NCI-H524 (cell line): ENCODE data around the gene B4GALNT2.
"Not testable (repeated sequence)": the region's sequence is repeated elsewhere in the genome, so short reads cannot be mapped to it uniquely, and the experiment has no call there.

ENCODE experiments used
- DNase-seq, 2 experiments: peaks; one replicate each; lab custom pipeline; 2025; lab: John Stamatoyannopoulos, UW

The B4GALNT2 gene, protein sequence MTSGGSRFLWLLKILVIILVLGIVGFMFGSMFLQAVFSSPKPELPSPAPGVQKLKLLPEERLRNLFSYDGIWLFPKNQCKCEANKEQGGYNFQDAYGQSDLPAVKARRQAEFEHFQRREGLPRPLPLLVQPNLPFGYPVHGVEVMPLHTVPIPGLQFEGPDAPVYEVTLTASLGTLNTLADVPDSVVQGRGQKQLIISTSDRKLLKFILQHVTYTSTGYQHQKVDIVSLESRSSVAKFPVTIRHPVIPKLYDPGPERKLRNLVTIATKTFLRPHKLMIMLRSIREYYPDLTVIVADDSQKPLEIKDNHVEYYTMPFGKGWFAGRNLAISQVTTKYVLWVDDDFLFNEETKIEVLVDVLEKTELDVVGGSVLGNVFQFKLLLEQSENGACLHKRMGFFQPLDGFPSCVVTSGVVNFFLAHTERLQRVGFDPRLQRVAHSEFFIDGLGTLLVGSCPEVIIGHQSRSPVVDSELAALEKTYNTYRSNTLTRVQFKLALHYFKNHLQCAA

DNA sequence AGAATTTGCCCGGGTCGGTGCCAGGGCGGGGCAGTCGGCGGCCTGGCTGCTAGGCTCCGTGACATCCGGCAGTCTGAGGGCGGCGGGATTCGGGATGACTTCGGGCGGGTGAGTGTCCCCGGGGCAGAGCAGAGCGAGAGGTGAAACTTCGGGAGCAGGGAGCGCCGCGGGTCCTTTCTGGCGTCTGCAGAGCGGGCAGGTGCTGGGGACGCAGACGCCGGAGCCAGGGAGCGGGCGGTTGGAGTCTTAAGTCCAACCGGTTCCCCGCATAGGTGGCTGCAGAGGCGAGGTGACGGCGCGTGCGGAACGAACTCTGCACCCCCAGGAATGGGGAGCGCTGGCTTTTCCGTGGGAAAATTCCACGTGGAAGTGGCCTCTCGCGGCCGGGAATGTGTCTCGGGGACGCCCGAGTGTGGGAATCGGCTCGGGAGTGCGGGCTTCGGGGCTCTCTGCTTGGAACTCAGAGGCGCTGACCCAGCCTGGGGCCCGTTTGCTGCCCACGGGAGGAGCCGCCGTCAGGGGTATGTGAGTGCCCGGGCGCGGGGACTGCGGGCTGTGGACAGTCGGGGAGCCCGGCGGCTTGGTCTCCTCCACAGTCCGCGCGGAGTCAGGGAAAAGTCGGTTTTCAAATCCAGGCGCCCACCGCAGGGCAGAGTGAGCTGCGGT, at the start of gene B4GALNT2:
B4GALNT2 (plus strand) TSS at position 71 of the 666 bp plus-strand sequence; CDS start at position 95, 24 bp downstream.
- peak in 1 of 2 experiments; percentile 26 for DNase-seq

- not testable (repeated sequence) for DNase-seq
Observed at GRCh38 chr17:49085046-49085445, 47.5 kb upstream of the B4GALNT2 start.

- no peak for DNase-seq
Observed at GRCh38 chr17:49085565-49086315, 46.8 kb upstream of the B4GALNT2 start.

GRCh38 chr17:49086316-49086605, 46.3 kb upstream of the B4GALNT2 start:
- no peak for DNase-seq

- DNase-seq: no peak
Observed at GRCh38 chr17:49086649-49087048, 45.9 kb upstream of the B4GALNT2 start.

DNA sequence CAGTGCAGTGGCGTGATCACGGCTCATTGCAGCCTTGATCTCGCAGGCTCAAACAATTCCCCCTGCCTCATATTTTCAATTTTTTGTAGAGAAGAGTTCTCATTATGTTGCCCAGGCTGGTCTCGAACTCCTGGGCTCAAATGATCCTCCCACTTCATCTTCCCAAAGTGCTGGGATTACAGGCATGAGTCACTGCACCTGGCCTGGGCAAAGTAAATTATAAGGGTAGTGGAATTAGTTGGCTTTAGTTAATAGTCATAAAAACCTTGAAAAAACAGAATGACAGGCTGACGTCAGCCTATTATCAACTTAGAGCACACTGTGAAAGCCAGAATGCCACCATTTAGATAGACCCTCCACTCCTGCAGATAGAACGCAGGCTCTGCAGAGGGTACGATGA, 43.5 kb upstream of the B4GALNT2 start:
- no peak for DNase-seq

- no peak for DNase-seq
Observed at GRCh38 chr17:49090878-49091594, 41.5 kb upstream of the B4GALNT2 start.

- no peak for DNase-seq
Observed at GRCh38 chr17:49093131-49093530, 39.4 kb upstream of the B4GALNT2 start.

- no peak for DNase-seq
Observed at GRCh38 chr17:49100601-49101000, 32.0 kb upstream of the B4GALNT2 start.

DNA sequence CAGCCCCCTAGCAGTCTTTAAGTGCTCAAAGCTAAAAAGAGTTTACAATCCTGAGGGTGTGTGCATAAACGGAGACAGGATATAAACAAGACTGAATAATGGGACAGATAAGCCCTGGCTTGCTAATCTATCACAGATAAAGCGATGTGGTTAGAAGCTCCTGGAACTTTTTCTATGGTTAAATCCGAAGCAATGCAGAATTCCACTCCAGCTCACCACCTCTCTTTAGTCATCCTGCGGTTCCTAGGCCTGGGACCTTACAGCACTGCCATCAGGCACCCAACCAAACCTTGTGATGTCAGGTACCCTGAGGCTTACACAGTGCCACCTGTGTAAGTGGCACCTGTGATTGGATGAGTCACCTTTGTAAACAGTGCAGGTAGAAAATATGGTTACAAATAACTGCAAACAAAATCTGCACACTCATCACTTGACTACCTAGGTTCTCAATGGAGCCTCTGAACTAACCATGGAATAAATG, 31.5 kb upstream of the B4GALNT2 start:
- DNase-seq: no peak

DNA sequence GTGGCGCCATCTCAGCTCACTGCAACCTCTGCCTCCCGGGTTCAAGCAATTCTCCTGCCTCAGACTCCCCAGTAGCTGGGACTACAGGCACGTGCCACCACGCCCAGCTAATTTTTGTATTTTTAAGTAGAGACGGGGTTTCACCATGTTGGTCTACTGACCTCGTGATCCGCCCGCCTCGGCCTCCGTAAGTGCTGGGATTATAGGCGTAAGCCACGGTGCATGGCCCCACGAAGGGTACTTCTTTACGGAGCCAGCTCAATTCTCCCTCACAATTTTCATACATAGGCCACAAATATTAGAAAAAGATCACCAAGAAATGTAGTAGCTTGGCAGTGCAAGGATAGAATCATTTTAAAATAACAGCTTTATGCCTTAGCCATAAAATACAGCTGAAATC, 29.2 kb upstream of the B4GALNT2 start:
- DNase-seq: not testable (repeated sequence)

- DNase-seq: no peak
Observed at GRCh38 chr17:49104511-49105074, 28.0 kb upstream of the B4GALNT2 start.

- no peak for DNase-seq
Observed at GRCh38 chr17:49106321-49107210, 26.0 kb upstream of the B4GALNT2 start.

GRCh38 chr17:49107211-49107557, 25.4 kb upstream of the B4GALNT2 start:
- DNase-seq: no peak

GRCh38 chr17:49108318-49108717, 24.3 kb upstream of the B4GALNT2 start:
- no peak for DNase-seq

GRCh38 chr17:49110509-49110908, 22.1 kb upstream of the B4GALNT2 start:
- no peak for DNase-seq

DNA sequence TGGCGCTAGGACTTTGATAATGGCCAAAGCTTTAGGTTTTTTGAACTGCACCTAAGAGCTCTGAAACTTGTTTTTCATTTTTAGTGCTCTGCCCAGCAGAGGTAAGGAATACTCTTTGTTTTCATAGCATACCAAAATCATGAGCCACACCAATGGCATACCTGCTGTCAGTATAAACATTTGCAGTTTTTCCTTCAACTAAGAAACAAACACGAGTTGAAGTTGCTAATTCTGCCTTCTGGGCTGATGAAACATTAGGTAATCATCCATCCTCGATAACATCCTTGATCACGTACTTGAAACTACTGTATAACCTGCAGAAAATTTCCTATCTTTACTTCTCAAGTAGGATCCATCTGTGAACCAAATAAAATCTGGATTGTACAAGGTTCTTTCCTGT, 20.6 kb upstream of the B4GALNT2 start:
- no peak for DNase-seq

DNA sequence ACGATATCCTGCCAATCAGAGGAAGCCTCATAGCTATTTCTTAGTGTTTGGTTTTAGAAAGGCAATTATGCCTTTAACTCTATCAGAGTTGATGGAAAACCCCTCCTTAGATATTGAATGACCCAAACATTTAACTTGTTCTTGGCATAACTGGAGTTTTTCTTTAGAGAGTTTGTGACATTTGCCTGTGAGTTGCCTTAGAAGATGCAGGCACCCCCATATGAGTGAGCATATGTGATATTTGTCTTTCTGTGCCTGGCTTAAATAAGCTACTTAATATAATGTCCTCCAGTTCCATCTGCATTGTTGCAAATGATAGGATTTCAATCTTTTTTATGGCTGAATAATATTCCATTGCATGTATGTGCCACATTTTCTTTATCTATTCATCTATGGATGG, 19.6 kb upstream of the B4GALNT2 start:
- DNase-seq: no peak

- no peak for DNase-seq
Observed at GRCh38 chr17:49114703-49115102, 17.9 kb upstream of the B4GALNT2 start.

GRCh38 chr17:49117587-49118230, 14.9 kb upstream of the B4GALNT2 start:
- DNase-seq: no peak
